OCI-LY1 (cell line): Measurements from ENCODE around the gene L3MBTL4.

Experiments used
- H2AFZ ChIP-seq: fragments of 200-600 bp; sonication (generic), shearing (Covaris generic); 2 replicates; pipeline ENCODE4 v1.6.0; 2014; ENCODE audit warnings: antibody characterized with exemption, mild to moderate bottlenecking, low read length
- H3F3A ChIP-seq: fragments of 200-600 bp; sonication (generic), shearing (Covaris generic); 2 replicates; pipeline ENCODE4 v1.6.0; 2014; ENCODE audit warnings: mild to moderate bottlenecking, antibody characterized with exemption, low read length, moderate library complexity; ENCODE audit not compliant: insufficient read depth
- H3K27ac ChIP-seq: fragments of 200-600 bp; sonication (generic); 2 replicates; pipeline ENCODE4 v1.5.1; 2014; ENCODE audit warnings: low read length, mixed run types, mild to moderate bottlenecking, low read depth; ENCODE audit not compliant: poor library complexity, severe bottlenecking
- H3K27me3 ChIP-seq: fragments of 200-600 bp; sonication (generic); 2 replicates; pipeline ENCODE4 v1.6.0; 2014; ENCODE audit warnings: antibody characterized with exemption, mild to moderate bottlenecking, low read length, moderate library complexity; ENCODE audit not compliant: insufficient read depth
- H3K36me3 ChIP-seq: fragments of 200-600 bp; sonication (generic); 2 replicates; pipeline ENCODE4 v1.6.1; 2014; ENCODE audit warnings: mild to moderate bottlenecking, antibody characterized with exemption, low read length, moderate library complexity, mixed read lengths; ENCODE audit not compliant: insufficient read depth
- H3K4me1 ChIP-seq: fragments of 200-600 bp; sonication (generic); 2 replicates; pipeline ENCODE4 v1.5.1; 2014; ENCODE audit warnings: mild to moderate bottlenecking, low read length, moderate library complexity; ENCODE audit not compliant: insufficient read depth, severe bottlenecking
- H3K4me2 ChIP-seq: fragments of 200-600 bp; sonication (generic), shearing (Covaris generic); 2 replicates; pipeline ENCODE4 v1.6.1; 2014; ENCODE audit warnings: low read length
- H3K4me3 ChIP-seq: fragments of 200-600 bp; sonication (generic); 2 replicates; pipeline ENCODE4 v1.5.1; 2014; ENCODE audit warnings: low read length, low read depth, mild to moderate bottlenecking, mixed read lengths; ENCODE audit not compliant: poor library complexity, severe bottlenecking
- H3K79me2 ChIP-seq: fragments of 200-600 bp; shearing (Covaris generic); 2 replicates; pipeline ENCODE4 v1.6.1; 2016; ENCODE audit warnings: mixed run types, low read length, mixed read lengths; ENCODE audit not compliant: insufficient read depth
- H3K9ac ChIP-seq: fragments of 200-600 bp; sonication (generic), shearing (Covaris generic); 2 replicates; pipeline ENCODE4 v1.6.1; 2014; ENCODE audit warnings: mild to moderate bottlenecking, low read length, mixed read lengths
- H3K9me2 ChIP-seq: fragments of 200-600 bp; sonication (generic), shearing (Covaris generic); 2 replicates; pipeline ENCODE4 v1.6.1; 2014; ENCODE audit warnings: low read depth, mild to moderate bottlenecking, low read length, mixed read lengths
- H3K9me3 ChIP-seq: fragments of 200-600 bp; shearing (Covaris generic); 2 replicates; pipeline ENCODE4 v1.6.1; 2014; ENCODE audit warnings: low read length, mixed read lengths
- H4K20me1 ChIP-seq: fragments of 200-600 bp; sonication (generic), shearing (Covaris generic); 2 replicates; pipeline ENCODE4 v1.6.0; 2016; ENCODE audit warnings: mild to moderate bottlenecking, low read length; ENCODE audit not compliant: insufficient read depth
- EZH2 ChIP-seq: fragments of 200-600 bp; sonication (generic), shearing (Covaris generic); IDR thresholded peaks from 2 replicates; pipeline ENCODE4 v1.8.0; 2017; ENCODE audit warnings: borderline replicate concordance, mixed run types, mild to moderate bottlenecking, antibody characterized with exemption, low read length, moderate library complexity, mixed read lengths
- TF ChIP-seq, protein P1 (sequence below): fragments of 200-600 bp; sonication (generic), shearing (Covaris generic); IDR thresholded peaks from 2 replicates; pipeline ENCODE4 v1.5.1; 2017; ENCODE audit warnings: mild to moderate bottlenecking, antibody characterized with exemption, low read length, moderate library complexity, mixed read lengths

L3MBTL4 gene

DNA sequence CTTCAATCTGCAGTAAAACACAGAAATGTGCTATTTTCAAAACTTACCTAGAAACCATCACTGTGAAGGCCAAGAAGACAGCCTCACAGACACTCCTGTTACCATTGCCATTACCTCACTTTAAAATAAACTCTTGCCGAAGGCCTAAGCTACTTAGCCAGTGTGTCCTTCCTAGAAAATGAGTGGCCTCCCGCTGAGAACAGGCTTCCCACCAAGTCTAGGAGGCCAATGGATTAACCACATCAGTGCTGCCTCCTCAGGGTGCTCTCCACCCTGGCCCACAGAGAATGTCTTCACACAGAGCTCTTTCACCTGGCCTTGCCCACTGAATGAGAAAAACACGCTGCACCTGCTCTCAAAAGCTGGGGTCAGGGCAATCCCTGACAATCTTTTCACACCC is 47.5 kb downstream of the L3MBTL4 start:
- no peak for TF ChIP-seq EZH2
- Histone ChIP-seq H3K79me2 (no peaks in the 10 kb centered on the region), H3K9me3 (no peaks in the 10 kb centered on the region), H4K20me1 (no peaks in the 10 kb centered on the region), H3K4me1 (peaks cover 80% of the 10 kb centered on the region), H2AFZ (no peak overlapping the region), H3K9me2 (no peaks in the 10 kb centered on the region), H3K27me3 (no peaks in the 10 kb centered on the region), H3K4me2 (no peak overlapping the region), H3K36me3 (no peaks in the 10 kb centered on the region), H3F3A (no peaks in the 10 kb centered on the region), H3K4me3 (no peak overlapping the region), H3K9ac (no peak overlapping the region), H3K27ac (peak overlapping the region; percentile 96)

DNA sequence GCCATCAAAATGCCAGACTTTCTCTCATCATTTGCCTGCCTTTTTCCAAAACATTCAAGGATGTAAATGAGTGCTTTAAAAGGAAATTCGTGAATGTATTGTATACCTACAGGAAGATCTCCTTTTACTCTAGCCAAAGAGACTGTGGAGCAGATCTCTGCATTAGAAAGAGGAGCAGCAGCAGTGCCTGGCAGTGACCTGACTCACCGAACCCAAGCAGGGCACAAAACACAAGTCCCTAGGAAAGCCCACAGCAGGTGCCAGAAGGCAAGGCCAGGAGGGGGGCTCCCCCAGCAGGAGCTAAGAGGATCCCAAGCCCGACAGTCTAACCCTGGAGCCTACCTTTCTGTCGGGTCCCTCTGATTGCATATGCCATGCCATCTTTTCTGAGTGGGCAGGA is 47.9 kb downstream of the L3MBTL4 start:
- H3K4me1 ChIP-seq: peaks cover 76% of the 10 kb centered on the region
- no peaks in the 10 kb centered on the region for H4K20me1 ChIP-seq
- no peak overlapping the region for H3K4me2 ChIP-seq
- TF ChIP-seq EZH2: no peak
- H3K9me2 ChIP-seq: no peaks in the 10 kb centered on the region
- H3K36me3 ChIP-seq: no peaks in the 10 kb centered on the region
- H3K9ac ChIP-seq: no peak overlapping the region
- H3K9me3 ChIP-seq: no peaks in the 10 kb centered on the region
- no peaks in the 10 kb centered on the region for H3F3A ChIP-seq
- H2AFZ ChIP-seq: no peak overlapping the region
- H3K79me2 ChIP-seq: no peaks in the 10 kb centered on the region
- no peak overlapping the region for H3K4me3 ChIP-seq
- H3K27ac ChIP-seq: peak overlapping the region; percentile 96
- no peaks in the 10 kb centered on the region for H3K27me3 ChIP-seq

DNA sequence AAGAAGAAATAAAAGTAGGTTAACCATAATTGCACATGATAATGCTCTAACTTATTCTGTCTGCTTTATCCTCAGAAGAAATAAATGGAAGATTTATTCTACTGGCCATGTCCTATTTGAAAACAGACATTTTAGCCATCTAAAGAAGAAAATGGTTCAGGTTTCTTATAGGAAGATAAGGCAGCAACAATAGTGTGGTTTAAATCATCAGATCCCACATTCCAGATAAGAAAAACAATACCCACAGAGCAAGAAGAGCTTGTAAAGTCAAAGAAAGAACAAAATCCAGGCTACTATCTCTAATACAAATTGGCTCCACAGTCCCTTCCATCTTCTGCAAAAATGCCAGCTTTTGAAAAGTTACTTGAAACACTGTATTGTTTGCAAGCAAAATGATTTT is 49.3 kb downstream of the L3MBTL4 start:
- no peak overlapping the region for H3K9ac ChIP-seq
- H2AFZ ChIP-seq: no peak overlapping the region
- H3K79me2 ChIP-seq: no peaks in the 10 kb centered on the region
- H3K4me2 ChIP-seq: no peak overlapping the region
- H4K20me1 ChIP-seq: no peaks in the 10 kb centered on the region
- TF ChIP-seq EZH2: no peak
- TF ChIP-seq, protein P1, sequence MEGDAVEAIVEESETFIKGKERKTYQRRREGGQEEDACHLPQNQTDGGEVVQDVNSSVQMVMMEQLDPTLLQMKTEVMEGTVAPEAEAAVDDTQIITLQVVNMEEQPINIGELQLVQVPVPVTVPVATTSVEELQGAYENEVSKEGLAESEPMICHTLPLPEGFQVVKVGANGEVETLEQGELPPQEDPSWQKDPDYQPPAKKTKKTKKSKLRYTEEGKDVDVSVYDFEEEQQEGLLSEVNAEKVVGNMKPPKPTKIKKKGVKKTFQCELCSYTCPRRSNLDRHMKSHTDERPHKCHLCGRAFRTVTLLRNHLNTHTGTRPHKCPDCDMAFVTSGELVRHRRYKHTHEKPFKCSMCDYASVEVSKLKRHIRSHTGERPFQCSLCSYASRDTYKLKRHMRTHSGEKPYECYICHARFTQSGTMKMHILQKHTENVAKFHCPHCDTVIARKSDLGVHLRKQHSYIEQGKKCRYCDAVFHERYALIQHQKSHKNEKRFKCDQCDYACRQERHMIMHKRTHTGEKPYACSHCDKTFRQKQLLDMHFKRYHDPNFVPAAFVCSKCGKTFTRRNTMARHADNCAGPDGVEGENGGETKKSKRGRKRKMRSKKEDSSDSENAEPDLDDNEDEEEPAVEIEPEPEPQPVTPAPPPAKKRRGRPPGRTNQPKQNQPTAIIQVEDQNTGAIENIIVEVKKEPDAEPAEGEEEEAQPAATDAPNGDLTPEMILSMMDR: no peak
- no peaks in the 10 kb centered on the region for H3K27me3 ChIP-seq
- H3K9me3 ChIP-seq: no peaks in the 10 kb centered on the region
- no peak overlapping the region for H3K4me3 ChIP-seq
- no peaks in the 10 kb centered on the region for H3K36me3 ChIP-seq
- no peaks in the 10 kb centered on the region for H3F3A ChIP-seq
- peaks cover 62% of the 10 kb centered on the region for H3K4me1 ChIP-seq
- H3K27ac ChIP-seq: no peak overlapping the region
- H3K9me2 ChIP-seq: no peaks in the 10 kb centered on the region

DNA sequence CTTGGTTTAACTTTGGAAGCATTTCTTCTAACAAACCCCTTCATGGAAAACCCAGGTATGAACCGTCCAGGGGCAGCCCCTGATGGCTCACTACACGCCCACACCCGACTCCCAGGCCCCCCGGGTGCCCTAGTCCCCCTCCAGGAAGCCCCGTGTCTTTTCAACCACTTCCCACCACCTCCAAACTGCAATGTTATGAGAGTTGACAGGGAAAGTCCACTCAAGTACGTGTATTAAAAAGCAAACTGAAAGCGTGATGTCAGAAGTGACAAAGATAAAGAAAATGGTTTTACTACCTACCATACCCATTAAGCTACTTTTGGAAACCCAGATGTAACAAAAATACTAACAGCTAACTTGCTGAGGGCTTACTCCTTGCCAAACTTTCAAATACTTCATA is 51.5 kb downstream of the L3MBTL4 start:
- H3K9me2 ChIP-seq: no peaks in the 10 kb centered on the region
- no peak overlapping the region for H3K4me2 ChIP-seq
- no peaks in the 10 kb centered on the region for H4K20me1 ChIP-seq
- H3K4me1 ChIP-seq: peaks cover 40% of the 10 kb centered on the region
- H3K27ac ChIP-seq: no peak overlapping the region
- TF ChIP-seq, protein P1: no peak
- no peak for TF ChIP-seq EZH2
- H3K4me3 ChIP-seq: no peak overlapping the region
- no peaks in the 10 kb centered on the region for H3K36me3 ChIP-seq
- H3F3A ChIP-seq: no peaks in the 10 kb centered on the region
- no peaks in the 10 kb centered on the region for H3K27me3 ChIP-seq
- no peak overlapping the region for H3K9ac ChIP-seq
- no peak overlapping the region for H2AFZ ChIP-seq
- H3K9me3 ChIP-seq: no peaks in the 10 kb centered on the region
- H3K79me2 ChIP-seq: no peaks in the 10 kb centered on the region
